GM19452 (cell line): Measurements from ENCODE around the gene CHKB.
A peak's percentile ranks its signal among the peaks of the same experiment; 100 is the strongest.

ENCODE experiments used
- ATAC-seq: cut with Tn5 transposase; IDR thresholded peaks from one replicate; pipeline ENCODE4 v1.9.1; 2021; ENCODE audit not compliant: unreplicated experiment

The CHKB gene

GRCh38 chr22:50600967-50601668, 18.5 kb upstream of the CHKB start:
- ATAC-seq = no peak

GRCh38 chr22:50600538-50600937, 17.9 kb upstream of the CHKB start, which contains the start of gene MAPK8IP2:
Gene MAPK8IP2, plus strand, starts transcription at chr22:50600793. Its CDS starts 26 bp downstream, at chr22:50600819.
- no peak for ATAC-seq

GRCh38 chr22:50599816-50600455, 17.3 kb upstream of the CHKB start:
- ATAC-seq = no peak

DNA sequence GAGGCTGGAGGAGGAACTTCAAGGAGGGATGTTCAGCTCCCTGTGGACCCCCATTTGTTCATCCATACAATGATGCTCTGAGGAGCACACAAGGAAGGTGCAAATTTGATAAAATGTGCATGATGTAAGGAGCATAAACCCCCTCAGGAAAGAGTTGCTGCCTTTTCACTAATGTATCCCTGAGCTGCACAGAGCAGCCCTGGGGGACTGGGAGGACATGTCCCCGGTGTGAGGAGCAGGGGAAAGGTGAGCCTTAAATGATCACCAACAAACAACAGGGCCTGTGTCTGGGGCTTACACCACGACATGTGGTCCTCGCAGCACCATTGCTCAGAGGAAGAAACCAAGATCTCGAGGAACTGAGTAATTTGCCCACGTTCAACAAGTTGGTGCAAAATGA, 14.4 kb upstream of the CHKB start:
- ATAC-seq = no peak

- ATAC-seq = no peak
These were observed 12.5 kb upstream of the CHKB start for GRCh38 chr22:50595189-50595588.

DNA sequence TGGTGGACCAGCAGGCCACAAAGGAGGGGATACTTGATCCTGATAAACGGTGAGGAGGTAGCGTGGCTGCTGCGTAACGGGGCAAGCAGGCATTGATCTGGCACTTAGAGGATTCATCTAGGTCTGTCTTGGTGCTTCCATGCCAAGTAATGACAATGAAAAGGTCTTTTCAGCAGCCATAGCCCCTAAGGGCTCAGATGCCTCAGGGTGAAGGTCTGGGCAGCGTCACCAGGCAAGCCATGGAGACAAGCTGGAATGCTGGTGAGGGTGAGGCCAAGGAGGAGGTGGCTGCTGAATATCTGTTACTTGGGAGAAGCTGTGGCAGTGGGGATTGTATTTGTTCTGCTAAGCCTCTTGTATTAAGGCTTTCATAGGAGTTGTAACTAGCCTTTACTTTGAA, 4.8 kb upstream of the CHKB start:
- no peak for ATAC-seq

- no peak for ATAC-seq
These were observed 3.8 kb upstream of the CHKB start for GRCh38 chr22:50586416-50586815.

DNA sequence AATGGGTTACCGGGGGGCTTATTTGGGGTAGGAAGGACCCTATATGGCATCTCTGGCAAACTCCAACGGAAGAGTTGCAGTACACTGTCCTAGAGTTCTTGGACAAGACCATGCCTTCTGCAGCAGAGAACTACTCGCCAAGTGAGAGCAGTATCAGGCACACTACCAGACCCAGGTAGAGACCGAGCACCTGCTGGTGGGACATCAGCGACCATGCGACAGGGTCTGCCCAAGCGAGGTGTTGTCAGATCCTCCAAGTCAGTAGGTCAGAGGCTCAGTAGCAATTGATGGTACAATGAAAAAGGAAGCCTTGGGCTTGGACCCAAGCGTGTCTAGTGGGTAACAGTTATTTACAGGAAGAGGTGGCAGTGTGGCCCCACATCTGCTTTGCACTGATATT, 3.1 kb upstream of the CHKB start:
- ATAC-seq = no peak

- ATAC-seq = no peak
These were observed 2.6 kb upstream of the CHKB start for GRCh38 chr22:50585238-50585637.

DNA sequence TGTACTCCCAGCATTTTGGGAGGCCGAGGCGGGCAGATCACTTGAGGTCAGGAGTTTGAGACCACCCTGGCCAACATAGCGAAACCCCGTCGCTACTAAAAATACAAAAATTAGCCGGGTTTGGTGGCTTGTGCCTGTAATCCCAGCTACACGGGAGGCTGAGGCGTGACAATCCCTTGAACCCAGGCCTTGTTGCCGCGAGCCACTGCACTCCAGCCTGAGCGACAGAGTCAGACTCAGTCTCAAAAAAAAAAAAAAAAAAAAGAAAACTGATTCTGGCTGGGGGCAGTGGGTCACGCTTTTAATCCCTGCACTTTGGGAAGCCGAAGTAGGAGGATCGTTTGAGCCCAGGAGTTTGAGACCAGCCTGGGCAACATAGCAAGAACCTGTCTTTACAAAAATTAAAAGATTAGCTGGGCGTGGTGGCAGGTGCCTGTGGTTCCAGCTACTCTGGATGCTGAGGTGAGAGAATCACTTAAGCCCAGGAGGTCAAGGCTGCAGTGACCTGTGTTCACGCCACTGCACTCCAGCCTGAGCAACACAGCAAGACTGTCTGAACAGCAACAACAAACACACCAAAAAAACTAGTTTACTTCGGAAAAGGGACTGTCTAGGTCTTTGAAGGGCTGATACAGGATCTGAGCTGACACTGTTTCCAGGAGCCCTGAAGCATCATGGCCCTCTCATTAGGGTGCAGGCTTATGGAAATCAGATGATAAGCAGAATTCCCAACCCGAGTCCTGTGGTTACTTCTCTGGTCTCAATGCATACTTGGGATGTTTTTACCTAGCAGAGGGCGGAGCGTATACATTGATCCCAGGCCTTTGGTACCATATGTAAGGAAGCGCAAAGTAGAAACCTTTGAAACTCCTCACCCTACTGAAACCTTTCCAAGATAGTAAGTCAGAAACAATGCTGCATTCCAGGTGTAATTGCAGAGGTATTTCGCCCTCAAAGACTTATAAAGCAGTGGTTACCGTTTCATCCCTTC, 1.8 kb upstream of the CHKB start:
- ATAC-seq = no peak

- peak; percentile 28 for ATAC-seq
These were observed 729 bp upstream of the CHKB start for GRCh38 chr22:50583294-50583861.

DNA sequence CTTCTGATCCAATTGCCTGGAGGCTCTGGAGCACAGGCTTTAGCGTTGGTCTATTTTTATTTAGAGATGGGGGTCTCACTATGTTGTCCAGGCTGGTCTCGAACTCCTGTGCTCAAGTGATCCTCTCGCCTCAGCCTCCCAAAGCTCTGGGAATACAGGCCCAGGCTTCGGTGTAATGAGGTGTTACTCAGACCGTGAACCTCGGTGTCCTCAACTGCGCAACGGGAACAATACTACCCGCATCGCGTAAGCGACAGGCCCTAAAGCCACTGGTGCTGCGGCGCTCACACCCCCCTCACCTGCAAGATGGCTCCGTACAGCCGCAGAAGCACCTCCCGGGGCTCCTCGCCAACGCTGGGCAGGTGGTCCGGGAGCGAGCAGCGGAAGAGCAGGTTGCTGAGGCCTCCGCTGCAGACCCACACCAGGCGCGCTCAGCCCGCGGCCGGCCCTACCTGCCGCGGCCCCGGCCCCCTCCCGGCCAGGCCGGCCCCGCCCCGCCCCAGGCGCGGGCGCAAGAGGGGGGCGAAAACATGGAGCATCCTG, 628 bp downstream of the CHKB start:
- peak; percentile 16 for ATAC-seq

GRCh38 chr22:50581031-50581949, 1.4 kb downstream of the CHKB start:
- ATAC-seq = no peak

GRCh38 chr22:50579752-50580151, 2.9 kb downstream of the CHKB start:
- no peak for ATAC-seq

DNA sequence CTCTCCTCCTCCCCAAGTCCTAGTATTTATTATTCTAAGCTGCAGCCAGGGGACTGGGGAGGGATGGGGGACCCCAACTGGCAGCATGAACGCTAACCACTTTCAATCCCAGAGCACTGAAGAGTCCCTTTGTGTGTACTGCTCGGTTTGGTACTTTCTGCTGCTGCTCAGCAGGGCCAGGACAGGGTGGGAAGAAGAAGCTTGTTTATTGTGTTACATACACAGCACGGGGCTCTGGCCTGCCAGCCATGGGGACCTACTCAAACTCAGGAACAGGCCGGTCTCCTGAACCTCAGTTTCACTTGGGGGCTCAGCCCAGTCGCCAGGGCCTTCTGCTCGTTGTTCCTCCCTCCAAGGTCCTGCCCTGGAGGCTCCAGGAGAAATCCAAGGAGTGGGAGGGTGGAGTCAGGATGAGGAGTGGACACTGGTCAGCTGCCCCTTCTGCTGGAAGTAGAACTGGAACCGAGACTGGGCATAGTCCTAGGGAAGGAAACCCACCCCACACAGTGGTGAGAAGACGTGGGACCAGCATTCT, 3.8 kb downstream of the CHKB start:
- ATAC-seq = no peak

DNA sequence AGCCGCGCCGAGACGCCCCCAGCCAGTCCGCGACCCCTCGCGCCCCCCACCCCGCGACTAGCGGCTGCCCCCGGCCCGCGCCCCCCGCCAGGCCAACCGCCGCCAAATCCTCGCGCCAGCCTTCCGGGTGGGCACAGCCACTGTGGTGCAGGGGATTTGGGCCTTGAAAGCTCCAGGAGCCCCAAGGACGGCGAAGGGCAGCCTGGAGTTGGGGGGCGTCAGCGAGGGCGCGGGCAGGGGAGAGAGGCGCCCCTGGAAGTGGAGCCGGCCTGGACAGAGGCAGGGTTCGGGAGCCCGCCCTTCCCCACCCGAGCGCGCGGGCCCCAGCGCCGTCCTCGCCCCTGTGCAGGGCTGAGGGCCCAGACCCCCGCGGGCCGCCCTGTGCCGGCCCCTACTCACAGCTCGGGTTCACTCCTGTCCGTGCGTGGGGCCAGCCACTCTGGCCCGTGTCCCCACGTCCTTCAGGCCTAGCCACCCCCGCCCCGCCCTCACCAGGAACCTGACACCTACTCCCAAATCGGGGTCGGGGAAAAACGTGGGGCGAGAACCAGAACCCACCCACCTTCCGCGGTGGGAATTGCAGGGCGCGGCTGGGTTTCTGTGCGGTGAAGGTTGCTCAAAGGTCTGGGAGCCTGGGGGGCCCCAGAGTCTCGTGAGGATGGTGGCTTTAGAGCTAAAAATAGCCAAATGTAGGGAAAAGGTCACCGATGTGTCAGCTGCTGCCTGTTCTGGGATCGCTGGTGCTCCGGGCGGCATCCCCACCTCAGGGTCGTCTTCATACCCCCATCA, 4.5 kb downstream of the CHKB start, which contains the start of gene CPT1B:
CPT1B (minus strand) TSS at position 441 of the 789 bp plus-strand sequence. CDS start 512 bp downstream, outside the sequence.
- no peak for ATAC-seq

DNA sequence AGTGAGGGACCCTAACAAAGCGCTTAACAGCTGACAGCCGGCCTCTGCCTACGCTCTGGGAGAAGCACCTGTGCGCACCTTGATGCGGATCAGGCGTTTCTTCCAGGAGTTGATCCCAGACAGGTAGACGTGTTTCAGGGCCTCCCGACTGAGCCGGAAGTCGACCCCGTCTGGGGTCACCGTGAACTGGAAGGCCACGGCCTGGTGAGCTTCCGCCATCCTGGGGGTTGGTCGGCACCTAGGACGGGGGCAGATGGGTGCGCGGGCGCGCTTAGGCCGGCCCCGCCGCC, 5.0 kb downstream of the CHKB start:
- ATAC-seq = no peak

DNA sequence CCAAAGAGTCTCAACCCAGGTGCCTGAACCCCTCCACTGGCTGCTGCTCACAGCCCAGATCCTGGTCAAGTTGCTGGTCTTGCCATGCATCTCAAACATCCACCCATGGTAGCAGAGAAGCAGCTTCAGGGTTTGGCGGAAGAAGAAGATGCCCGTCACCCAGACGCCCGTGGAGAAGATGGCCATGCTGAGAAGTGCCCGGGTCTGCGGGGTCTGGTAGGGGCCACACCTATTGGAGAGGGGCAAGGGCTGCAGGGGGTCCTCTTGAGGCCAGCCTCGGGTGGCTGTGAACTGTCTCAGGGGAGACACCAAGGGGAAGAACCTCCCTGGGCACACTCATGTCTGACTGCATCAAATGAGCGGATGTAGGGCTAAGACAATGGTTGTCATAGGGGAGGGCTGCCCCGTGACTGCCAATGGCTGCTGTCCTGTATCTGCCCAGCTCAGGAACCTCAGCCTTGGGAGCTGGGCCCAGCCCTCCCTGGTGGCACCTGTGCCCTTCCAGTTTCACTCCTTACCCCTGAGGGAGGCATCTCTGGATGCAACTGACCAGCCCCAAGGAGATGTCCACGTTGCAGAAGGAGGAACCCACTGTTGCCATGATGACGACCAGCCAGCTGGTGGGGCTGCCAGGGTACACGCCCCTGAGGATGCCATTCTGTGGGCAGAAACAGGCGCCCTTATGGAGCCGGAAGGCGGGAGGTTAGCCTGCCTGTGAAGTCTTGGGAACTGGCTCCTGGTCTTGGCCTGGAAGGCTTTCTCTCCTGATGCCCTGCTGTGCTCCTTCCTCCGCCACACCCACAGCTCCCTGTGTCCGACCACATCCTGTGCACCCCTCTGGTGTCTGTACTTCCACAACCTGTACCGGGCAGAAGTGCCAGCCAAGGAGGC, 5.6 kb downstream of the CHKB start:
- ATAC-seq = no peak
